Smooth muscle cell (in vitro differentiated cells): Measurements from ENCODE around the gene PARP16. TPM values are rescaled to one million over a fixed set of nuclear protein-coding genes. Genes with fewer than 3 reads are reported as not detected.

ENCODE experiments used
- DNase-seq: peaks from one replicate; lab custom pipeline; 2025; ENCODE audit not compliant: unreplicated experiment; lab: John Stamatoyannopoulos, UW
- H2AFZ ChIP-seq: fragments of 200-600 bp; sonication (generic); 2 replicates; pipeline ENCODE4 v1.6.0; 2016; ENCODE audit warnings: antibody characterized with exemption, low read depth, mild to moderate bottlenecking
- H3F3A ChIP-seq: fragments of 200-600 bp; sonication (generic); 2 replicates; pipeline ENCODE4 v1.6.0; 2017; ENCODE audit warnings: antibody characterized with exemption, low read depth
- H3K27ac ChIP-seq: fragments of 200-600 bp; sonication (generic); 2 replicates; pipeline ENCODE4 v1.5.1; 2016; ENCODE audit warnings: low read depth, mild to moderate bottlenecking
- H3K27me3 ChIP-seq: fragments of 200-600 bp; sonication (generic); 2 replicates; pipeline ENCODE4 v1.6.1; 2016; ENCODE audit warnings: low read depth, mild to moderate bottlenecking
- H3K36me3 ChIP-seq: fragments of 200-600 bp; sonication (generic); 2 replicates; pipeline ENCODE4 v1.5.1; 2016; ENCODE audit warnings: low read depth
- H3K4me1 ChIP-seq: fragments of 200-600 bp; sonication (generic); 2 replicates; pipeline ENCODE4 v1.5.1; 2016; ENCODE audit warnings: low read depth
- H3K4me2 ChIP-seq: fragments of 200-600 bp; sonication (generic); 2 replicates; pipeline ENCODE4 v1.6.0; 2016; ENCODE audit warnings: mild to moderate bottlenecking
- H3K4me3 ChIP-seq: fragments of 200-600 bp; sonication (generic); 2 replicates; pipeline ENCODE4 v1.5.1; 2016; ENCODE audit warnings: mild to moderate bottlenecking
- H3K79me2 ChIP-seq: fragments of 200-600 bp; sonication (generic); 2 replicates; pipeline ENCODE4 v1.6.0; 2016; ENCODE audit warnings: low read depth, mild to moderate bottlenecking
- H3K9ac ChIP-seq: fragments of 200-600 bp; sonication (generic); 2 replicates; pipeline ENCODE4 v1.6.0; 2016; ENCODE audit warnings: low read depth
- H3K9me3 ChIP-seq: fragments of 200-600 bp; sonication (generic); replicated peaks from 2 replicates; pipeline ENCODE4 v1.5.1; 2016; ENCODE audit warnings: low read depth
- H4K20me1 ChIP-seq: fragments of 200-600 bp; sonication (generic); 2 replicates; pipeline ENCODE4 v1.6.0; 2016; ENCODE audit warnings: low read depth
- CTCF ChIP-seq: fragments of 200-600 bp; sonication (generic); IDR thresholded peaks from 2 replicates; pipeline ENCODE4 v1.5.1; 2017; ENCODE audit warnings: borderline replicate concordance, mild to moderate bottlenecking, antibody characterized with exemption; ENCODE audit not compliant: insufficient read depth, poor library complexity, severe bottlenecking
- WGBS: methylation state at CpG from one replicate; pipeline ENCODE4 v1.1.7; 2016; ENCODE audit warnings: low lambda C conversion rate; 5-methylcytosine and 5-hydroxymethylcytosine counted together
- polyA plus RNA-seq: library from polyadenylated mRNA; unstranded; fragments of >200 nt; fragmentation: Nextera tagmentation; extraction: Ambion mirVana; gene quantifications from 2 replicates; pipeline ENCODE4 v1.2.1, GENCODE V29; 2016
- total RNA-seq: library from RNA; depleted of rRNA; stranded (reverse); fragments of >200 nt; gene quantifications from 2 replicates; pipeline ENCODE4 v1.2.3, GENCODE V29; 2014

PARP16 gene
- total and polyA plus RNA-seq, 2 experiments from 2014 or later, result 6.0 to 15.1 TPM

- no peak for TF ChIP-seq CTCF
- H3K4me1 ChIP-seq, result peaks cover 14% of the 10 kb centered on the region
- H3K36me3 ChIP-seq, result no peaks in the 10 kb centered on the region
- no peak overlapping the region for H3K9ac ChIP-seq
- H3K4me3 ChIP-seq, result peak overlapping the region; percentile 81
- peak overlapping the region; percentile 96 for H2AFZ ChIP-seq
- H4K20me1 ChIP-seq, result peaks cover 13% of the 10 kb centered on the region
- H3K27ac ChIP-seq, result peak overlapping the region; percentile 15
- no peaks in the 10 kb centered on the region for H3K9me3 ChIP-seq
- no peak for DNase-seq
- 76% methylated on average over 10 of the region's 10 CpGs for WGBS
- peaks cover 15% of the 10 kb centered on the region for H3K79me2 ChIP-seq
- peaks cover 7% of the 10 kb centered on the region for H3F3A ChIP-seq
- H3K4me2 ChIP-seq, result peak overlapping the region; percentile 96
- H3K27me3 ChIP-seq, result no peaks in the 10 kb centered on the region
Observed at GRCh38 chr15:65285291-65286068, 1.2 kb downstream of the PARP16 start.

- 100% methylated on average over 1 of the region's 1 CpG for WGBS
- Histone ChIP-seq H4K20me1 (peaks cover 22% of the 10 kb centered on the region), H3K27ac (no peak overlapping the region), H2AFZ (no peak overlapping the region), H3K4me2 (no peak overlapping the region), H3K79me2 (no peaks in the 10 kb centered on the region), H3K9me3 (no peaks in the 10 kb centered on the region), H3K27me3 (no peaks in the 10 kb centered on the region), H3K9ac (no peak overlapping the region), H3F3A (no peaks in the 10 kb centered on the region), H3K4me3 (no peak overlapping the region), H3K4me1 (no peaks in the 10 kb centered on the region), H3K36me3 (no peaks in the 10 kb centered on the region)
- no peak for DNase-seq
- no peak for TF ChIP-seq CTCF
Observed at GRCh38 chr15:65278480-65278879, 8.2 kb downstream of the PARP16 start.

GRCh38 chr15:65277015-65277414 lies 9.7 kb downstream of the PARP16 start:
- Histone ChIP-seq H3K27me3 (no peaks in the 10 kb centered on the region), H3K4me2 (no peak overlapping the region), H4K20me1 (peaks cover 18% of the 10 kb centered on the region), H3K27ac (no peak overlapping the region), H3K36me3 (no peaks in the 10 kb centered on the region), H3K9me3 (no peaks in the 10 kb centered on the region), H3K4me3 (no peak overlapping the region), H3F3A (no peaks in the 10 kb centered on the region), H3K9ac (no peak overlapping the region), H3K4me1 (no peaks in the 10 kb centered on the region), H2AFZ (no peak overlapping the region), H3K79me2 (no peaks in the 10 kb centered on the region)
- TF ChIP-seq CTCF, result no peak
- 77% methylated on average over 1 of the region's 1 CpG for WGBS
- no peak for DNase-seq

GRCh38 chr15:65275728-65276126 lies 11.0 kb downstream of the PARP16 start:
- H3K27ac ChIP-seq, result peak overlapping the region; percentile 9
- no peak for TF ChIP-seq CTCF
- peaks cover 1% of the 10 kb centered on the region for H3K4me1 ChIP-seq
- no peaks in the 10 kb centered on the region for H3K79me2 ChIP-seq
- no peak for DNase-seq
- H3K36me3 ChIP-seq, result no peaks in the 10 kb centered on the region
- no peak overlapping the region for H3K4me3 ChIP-seq
- H4K20me1 ChIP-seq, result peaks cover 12% of the 10 kb centered on the region
- 45% methylated on average over 2 of the region's 2 CpGs for WGBS
- H3K9me3 ChIP-seq, result no peaks in the 10 kb centered on the region
- no peak overlapping the region for H3K4me2 ChIP-seq
- H3K9ac ChIP-seq, result no peak overlapping the region
- H2AFZ ChIP-seq, result no peak overlapping the region
- H3K27me3 ChIP-seq, result no peaks in the 10 kb centered on the region
- H3F3A ChIP-seq, result no peaks in the 10 kb centered on the region
